BLaER1 treated with 17β-estradiol and CSF1 and Interleukin-3, amounts not matched to agents 10 nM and 100 nM (cell line): ENCODE results near the gene GPC1.
"Not testable (repeated sequence)": the region's sequence is repeated elsewhere in the genome, so short reads cannot be mapped to it uniquely, and the experiment has no call there.

Experiments used
- H3K27ac ChIP-seq, 11 experiments: shearing (Covaris generic); formaldehyde crosslinking; 2 replicates each; pipeline ENCODE4 v1.8.1; 2022
- H3K27me3 ChIP-seq, 11 experiments: shearing (Covaris generic); formaldehyde crosslinking; 2 replicates each; pipeline ENCODE4 v1.8.1; 2022
- H3K36me3 ChIP-seq, 11 experiments: shearing (Covaris generic); formaldehyde crosslinking; 2 replicates each; pipeline ENCODE4 v1.8.1; 2022
- H3K4me1 ChIP-seq, 10 experiments: shearing (Covaris generic); formaldehyde crosslinking; 2 replicates each; pipeline ENCODE4 v1.8.1; 2022
- H3K4me2 ChIP-seq, 11 experiments: shearing (Covaris generic); formaldehyde crosslinking; 2 replicates each; pipeline ENCODE4 v1.8.1; 2022
- H3K4me3 ChIP-seq, 10 experiments: shearing (Covaris generic); formaldehyde crosslinking; 2 replicates each; pipeline ENCODE4 v1.8.1; 2022
- H3K9ac ChIP-seq, 11 experiments: shearing (Covaris generic); formaldehyde crosslinking; 2 replicates each; pipeline ENCODE4 v1.8.1; 2022
- H3K9me3 ChIP-seq, 11 experiments: shearing (Covaris generic); formaldehyde crosslinking; replicated peaks in 1 of 11; 2 replicates each; pipeline ENCODE4 v1.8.1; 2022
- H4K20me1 ChIP-seq, 11 experiments: shearing (Covaris generic); formaldehyde crosslinking; 2 replicates each; pipeline ENCODE4 v1.8.1; 2022
- Cebpa-rat ChIP-seq, 11 experiments: shearing (Covaris generic); IDR thresholded peaks; 2 replicates each; pipeline ENCODE4 v1.8.1; 2022

GPC1 gene, protein sequence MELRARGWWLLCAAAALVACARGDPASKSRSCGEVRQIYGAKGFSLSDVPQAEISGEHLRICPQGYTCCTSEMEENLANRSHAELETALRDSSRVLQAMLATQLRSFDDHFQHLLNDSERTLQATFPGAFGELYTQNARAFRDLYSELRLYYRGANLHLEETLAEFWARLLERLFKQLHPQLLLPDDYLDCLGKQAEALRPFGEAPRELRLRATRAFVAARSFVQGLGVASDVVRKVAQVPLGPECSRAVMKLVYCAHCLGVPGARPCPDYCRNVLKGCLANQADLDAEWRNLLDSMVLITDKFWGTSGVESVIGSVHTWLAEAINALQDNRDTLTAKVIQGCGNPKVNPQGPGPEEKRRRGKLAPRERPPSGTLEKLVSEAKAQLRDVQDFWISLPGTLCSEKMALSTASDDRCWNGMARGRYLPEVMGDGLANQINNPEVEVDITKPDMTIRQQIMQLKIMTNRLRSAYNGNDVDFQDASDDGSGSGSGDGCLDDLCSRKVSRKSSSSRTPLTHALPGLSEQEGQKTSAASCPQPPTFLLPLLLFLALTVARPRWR

DNA sequence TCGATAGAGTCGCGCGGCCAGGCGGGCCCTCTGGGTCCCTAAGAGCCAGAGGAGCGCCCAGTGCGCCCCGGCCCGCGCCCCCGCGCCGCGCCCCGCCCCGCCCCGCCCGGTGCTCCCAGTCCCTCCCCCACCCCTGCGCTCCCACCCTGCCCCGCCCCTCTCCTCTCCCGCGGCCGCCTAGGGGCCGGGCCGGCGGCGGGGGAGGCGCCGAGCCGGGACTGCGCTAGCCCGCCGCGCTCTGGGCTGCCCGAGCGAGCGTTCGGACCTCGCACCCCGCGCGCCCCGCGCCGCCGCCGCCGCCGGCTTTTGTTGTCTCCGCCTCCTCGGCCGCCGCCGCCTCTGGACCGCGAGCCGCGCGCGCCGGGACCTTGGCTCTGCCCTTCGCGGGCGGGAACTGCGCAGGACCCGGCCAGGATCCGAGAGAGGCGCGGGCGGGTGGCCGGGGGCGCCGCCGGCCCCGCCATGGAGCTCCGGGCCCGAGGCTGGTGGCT lies at the start of gene GPC1:
GPC1 (plus strand) TSS at position 207 of the 491 bp plus-strand sequence; CDS start at position 463, 256 bp downstream.
- peak within 1 kb of the TSS; percentile 69 to 87 (median 77) for H3K9ac ChIP-seq
- H3K9me3 ChIP-seq: no peaks in the 10 kb centered on the region
- peak within 1 kb of the TSS; percentile 95 to 100 (median 99) for H3K4me2 ChIP-seq
- H3K4me3 ChIP-seq: peak within 1 kb of the TSS; percentile 67 to 83 (median 78)
- H3K27ac ChIP-seq: peak within 1 kb of the TSS in 10 of 11 experiments; percentile 44 to 76 (median 70); a peak in 18 of 22 replicates
- H4K20me1 ChIP-seq: peaks cover 0 to 50% (median 36%) of the 10 kb centered on the region in 11 experiments; a peak in 19 of 22 replicates
- H3K4me1 ChIP-seq: peaks cover 10 to 43% (median 33%) of the 10 kb centered on the region in 10 experiments
- TF ChIP-seq Cebpa-rat (IDR thresholded peaks at IDR 0.05): no peak
- H3K36me3 ChIP-seq: no peaks in the 10 kb centered on the region
- H3K27me3 ChIP-seq: peaks cover 22 to 30% (median 27%) of the 10 kb centered on the region in 11 experiments

DNA sequence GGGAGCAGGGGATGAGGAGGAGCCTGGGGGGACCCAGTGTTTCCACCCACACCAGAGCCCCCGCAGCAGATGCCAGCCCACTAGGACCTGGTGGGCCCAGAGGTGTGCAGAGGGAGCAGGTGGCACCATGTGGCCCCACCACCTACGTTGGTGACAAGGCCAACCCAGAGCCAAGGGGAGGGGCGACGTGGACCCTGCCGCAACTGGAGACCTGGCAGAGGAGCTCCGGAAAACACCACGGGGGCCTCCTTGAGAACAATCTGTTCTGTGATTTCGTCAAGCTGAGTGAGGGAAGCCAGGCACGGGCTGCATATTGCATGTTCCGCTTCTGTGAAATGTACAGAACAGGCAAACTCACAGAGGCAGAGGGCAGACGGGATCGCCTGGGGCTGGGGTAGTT lies 49.1 kb upstream of the GPC1 start:
- H3K9me3 ChIP-seq: no peaks in the 10 kb centered on the region
- H3K4me3 ChIP-seq: no peak overlapping the region
- no peak overlapping the region for H3K4me2 ChIP-seq
- H3K36me3 ChIP-seq: no peaks in the 10 kb centered on the region
- H3K4me1 ChIP-seq: peaks cover 27 to 39% (median 35%) of the 10 kb centered on the region in 10 experiments
- no peaks in the 10 kb centered on the region for H3K27me3 ChIP-seq
- H3K9ac ChIP-seq: no peak overlapping the region
- no peak overlapping the region; a peak in 1 of 22 replicates for H3K27ac ChIP-seq
- no peaks in the 10 kb centered on the region for H4K20me1 ChIP-seq
- no peak for TF ChIP-seq Cebpa-rat (IDR thresholded peaks at IDR 0.05)

DNA sequence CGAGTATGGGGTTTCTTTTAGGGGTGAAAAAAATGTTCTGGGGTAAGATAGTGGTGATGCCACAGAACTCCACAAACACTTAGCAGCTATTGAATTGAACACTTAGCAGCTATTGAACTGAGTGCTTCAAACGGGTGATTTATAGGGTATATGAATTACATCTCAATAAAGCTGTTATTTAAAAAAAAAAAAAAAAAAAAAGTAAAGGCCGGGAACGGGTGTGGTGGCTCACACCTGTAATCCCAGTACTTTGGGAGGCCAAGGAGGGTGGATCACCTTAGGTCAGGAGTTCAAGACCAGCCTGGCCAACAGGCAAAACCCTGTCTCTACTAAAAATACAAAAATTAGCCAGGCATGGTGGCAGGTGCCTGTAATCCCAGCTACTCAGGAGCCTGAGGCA lies 48.7 kb upstream of the GPC1 start:
- not testable (repeated sequence) for H3K4me2 ChIP-seq, H3K4me3 ChIP-seq, H3K27me3 ChIP-seq, H3K9me3 ChIP-seq, H4K20me1 ChIP-seq, H3K9ac ChIP-seq, H3K36me3 ChIP-seq
- Histone ChIP-seq H3K27ac (peak overlapping the region in 1 of 11 experiments; percentile 70; a peak in 1 of 22 replicates), H3K4me1 (peaks cover 31 to 43% (median 39%) of the 10 kb centered on the region in 10 experiments)

DNA sequence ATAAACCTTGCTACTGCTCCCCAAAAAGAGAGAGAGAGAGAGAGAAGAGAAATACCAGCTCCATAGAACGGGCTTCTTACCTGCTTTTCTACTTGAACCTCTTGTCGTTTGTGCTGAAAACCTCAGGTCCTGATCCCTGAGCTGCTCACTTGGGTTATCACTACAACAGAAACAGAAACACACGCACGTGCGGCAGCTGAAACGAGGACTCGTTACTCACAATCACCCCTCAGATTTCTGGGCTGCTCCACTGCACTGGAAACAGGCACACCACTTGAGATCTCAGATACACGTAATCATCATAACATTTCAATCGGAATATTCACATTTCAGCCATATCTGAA lies 48.2 kb upstream of the GPC1 start:
- Histone ChIP-seq H3K27ac (peak overlapping the region in 1 of 11 experiments; percentile 70; a peak in 1 of 22 replicates), H3K4me3 (no peak overlapping the region), H3K27me3 (no peaks in the 10 kb centered on the region), H3K4me2 (peak overlapping the region in 4 of 11 experiments; percentile 4 to 41 (median 16); a peak in 3 of 22 replicates), H3K9ac (no peak overlapping the region), H4K20me1 (no peaks in the 10 kb centered on the region), H3K4me1 (peaks cover 36 to 48% (median 44%) of the 10 kb centered on the region in 10 experiments), H3K9me3 (no peaks in the 10 kb centered on the region), H3K36me3 (no peaks in the 10 kb centered on the region)
- TF ChIP-seq Cebpa-rat (IDR thresholded peaks at IDR 0.05): no peak

DNA sequence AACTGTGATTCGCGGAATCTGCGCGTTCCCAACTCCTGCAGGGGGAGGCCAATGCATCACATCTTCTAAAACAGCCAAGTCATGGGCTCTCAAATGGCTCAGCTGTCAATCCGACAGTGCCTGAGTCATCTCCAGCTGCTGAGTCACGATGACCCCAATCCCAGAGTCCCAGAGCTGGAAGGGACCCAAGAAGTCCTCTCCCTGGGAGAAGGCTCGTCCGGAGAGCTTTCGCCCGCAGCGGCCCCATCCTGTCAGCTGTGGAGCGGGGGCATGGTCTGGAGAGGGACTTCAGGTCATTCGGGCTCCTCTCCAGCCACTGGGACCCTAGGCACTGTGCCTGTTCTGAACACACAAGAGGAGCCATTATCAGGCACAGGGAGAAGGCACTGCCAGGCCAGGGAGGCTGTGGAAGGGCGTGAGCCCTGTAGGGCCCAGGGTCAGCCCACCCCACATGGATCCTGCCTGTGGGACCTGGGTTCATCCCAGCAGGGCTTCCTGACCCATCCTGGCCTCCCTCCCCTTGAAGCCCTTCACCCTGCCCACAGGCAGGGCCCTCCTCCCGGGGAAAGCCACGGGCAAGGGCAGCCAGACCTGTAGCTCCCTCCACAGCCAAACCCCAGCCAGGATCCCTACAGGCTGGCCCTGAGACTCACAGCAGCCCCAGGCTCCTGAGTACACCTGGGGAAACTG lies 47.6 kb upstream of the GPC1 start:
- no peak for TF ChIP-seq Cebpa-rat (IDR thresholded peaks at IDR 0.05)

DNA sequence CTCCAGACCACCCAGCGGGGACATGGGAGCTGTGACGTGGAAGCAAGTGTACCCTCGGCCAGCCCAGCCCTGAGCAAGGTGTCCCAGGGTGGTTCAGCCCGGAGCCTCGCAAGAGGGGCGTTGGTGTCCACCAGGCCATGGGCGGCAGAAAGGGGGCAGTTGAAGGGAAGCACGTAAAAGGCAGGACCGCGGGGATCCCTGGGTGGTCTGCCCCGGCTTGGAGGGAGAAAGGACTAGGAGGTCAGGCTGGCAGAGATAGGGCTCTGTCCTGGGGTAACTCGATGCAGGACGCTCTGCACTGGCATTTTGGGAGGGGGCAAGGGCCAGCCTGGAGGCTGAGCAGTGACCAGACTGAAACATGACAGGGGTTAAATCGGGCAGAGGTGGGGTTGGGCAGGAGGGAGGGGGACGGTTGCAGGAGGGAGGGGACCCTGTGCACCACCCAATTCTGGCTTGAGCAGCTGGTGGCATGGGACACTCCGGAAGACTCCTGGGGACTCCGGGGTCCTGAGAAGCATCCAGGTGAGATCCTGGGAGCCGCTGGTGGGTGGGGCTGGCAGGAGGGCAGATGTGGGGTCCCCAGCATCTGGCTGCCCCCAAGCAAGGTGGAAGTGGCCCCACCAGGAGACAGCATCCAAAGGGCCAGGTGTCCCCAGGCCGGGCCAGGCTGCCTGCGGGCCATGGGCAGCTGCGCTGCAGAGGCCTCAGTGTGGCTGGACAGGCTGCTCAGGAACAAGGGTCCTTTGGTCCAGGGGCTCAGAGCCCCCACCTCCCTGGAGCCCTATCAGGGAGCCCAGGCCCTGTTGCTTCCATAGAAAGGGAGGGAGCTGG lies 46.8 kb upstream of the GPC1 start:
- peaks cover 42 to 56% (median 46%) of the 10 kb centered on the region in 10 experiments for H3K4me1 ChIP-seq
- H4K20me1 ChIP-seq: no peaks in the 10 kb centered on the region
- H3K27me3 ChIP-seq: no peaks in the 10 kb centered on the region
- H3K36me3 ChIP-seq: no peaks in the 10 kb centered on the region
- no peak for TF ChIP-seq Cebpa-rat (IDR thresholded peaks at IDR 0.05)
- H3K27ac ChIP-seq: peak overlapping the region in 7 of 11 experiments; percentile 13 to 70 (median 40); a peak in 9 of 22 replicates
- no peak overlapping the region for H3K4me3 ChIP-seq
- no peaks in the 10 kb centered on the region for H3K9me3 ChIP-seq
- H3K4me2 ChIP-seq: peak overlapping the region; percentile 65 to 90 (median 86)
- peak overlapping the region in 6 of 11 experiments; percentile 3 to 55 (median 24); a peak in 4 of 22 replicates for H3K9ac ChIP-seq

More for the DNA sequence above, 47.6 kb upstream of the GPC1 start:
- Histone ChIP-seq H3K9ac (no peak overlapping the region), H3K9me3 (no peaks in the 10 kb centered on the region), H3K4me1 (peaks cover 41 to 53% (median 49%) of the 10 kb centered on the region in 10 experiments), H4K20me1 (no peaks in the 10 kb centered on the region), H3K36me3 (no peaks in the 10 kb centered on the region), H3K4me3 (no peak overlapping the region), H3K4me2 (peak overlapping the region in 4 of 11 experiments; percentile 4 to 41 (median 16); a peak in 4 of 22 replicates), H3K27me3 (no peaks in the 10 kb centered on the region), H3K27ac (peak overlapping the region in 5 of 11 experiments; percentile 10 to 70 (median 34); a peak in 4 of 22 replicates)

DNA sequence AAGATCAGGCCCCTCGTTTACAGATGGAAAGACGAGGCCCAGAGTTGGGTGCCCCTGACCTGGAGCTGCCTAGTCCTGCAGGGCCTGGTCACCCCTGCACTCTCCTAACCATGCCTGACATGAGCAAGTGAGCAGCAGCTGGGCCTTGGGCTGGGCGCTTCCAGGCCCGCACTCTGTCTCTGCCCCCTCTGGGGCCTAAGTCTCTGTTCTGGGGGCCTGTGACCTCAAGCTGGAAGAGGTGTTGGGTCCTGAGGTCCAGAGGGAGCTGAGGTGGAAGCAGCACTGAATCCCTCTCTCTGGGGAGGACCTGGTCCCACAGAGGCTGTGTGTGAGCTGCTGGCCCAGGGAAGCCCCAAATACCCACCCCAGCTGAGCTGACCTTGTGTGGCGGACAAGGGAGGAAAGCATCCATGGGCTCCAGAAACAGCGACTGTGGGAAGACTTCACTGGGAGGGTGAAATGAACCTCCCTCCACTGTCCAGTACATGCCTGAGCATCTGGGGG lies 46.1 kb upstream of the GPC1 start:
- H4K20me1 ChIP-seq: no peaks in the 10 kb centered on the region
- peak overlapping the region in 7 of 11 experiments; percentile 3 to 55 (median 13); a peak in 5 of 22 replicates for H3K9ac ChIP-seq
- H3K4me3 ChIP-seq: no peak overlapping the region
- H3K27ac ChIP-seq: peak overlapping the region in 9 of 11 experiments; percentile 13 to 70 (median 40); a peak in 14 of 22 replicates
- H3K4me2 ChIP-seq: peak overlapping the region; percentile 65 to 90 (median 86)
- no peaks in the 10 kb centered on the region for H3K27me3 ChIP-seq
- no peaks in the 10 kb centered on the region for H3K36me3 ChIP-seq
- no peak for TF ChIP-seq Cebpa-rat (IDR thresholded peaks at IDR 0.05)
- H3K4me1 ChIP-seq: peaks cover 42 to 56% (median 46%) of the 10 kb centered on the region in 10 experiments
- H3K9me3 ChIP-seq: no peaks in the 10 kb centered on the region
